Measurements from ENCODE around the gene GPSM3. TPM values are rescaled to one million over a fixed set of nuclear protein-coding genes. Genes with fewer than 3 reads are reported as not detected.

The GPSM3 gene
- total RNA-seq, 1 donor from 2014 or later = 19.4 TPM

DNA sequence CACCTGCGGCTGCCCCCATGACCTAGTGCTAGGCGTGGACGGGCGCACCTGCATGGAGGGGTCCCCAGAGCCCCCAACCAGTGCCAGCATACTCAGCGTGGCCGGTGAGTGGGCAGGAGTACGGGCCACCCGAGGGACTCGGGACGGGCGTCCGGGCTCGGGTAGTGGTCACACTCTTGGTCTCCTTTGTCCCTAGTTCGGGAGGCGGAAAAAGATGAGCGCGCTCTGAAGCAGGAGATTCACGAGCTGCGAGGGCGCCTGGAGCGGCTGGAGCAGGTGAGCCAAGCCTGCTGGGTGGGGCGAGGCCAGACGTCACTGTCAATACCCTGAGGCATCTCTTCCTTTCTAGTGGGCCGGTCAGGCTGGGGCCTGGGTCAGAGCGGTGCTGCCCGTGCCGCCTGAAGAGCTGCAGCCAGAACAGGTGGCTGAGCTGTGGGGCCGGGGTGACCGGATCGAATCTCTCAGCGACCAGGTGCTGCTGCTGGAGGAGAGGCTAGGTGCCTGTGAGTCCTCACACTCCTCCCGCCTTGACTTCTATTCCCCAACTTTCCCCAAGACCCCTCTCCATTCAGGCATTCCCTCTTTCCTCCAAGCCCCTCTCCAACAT lies 25.2 kb downstream of the GPSM3 start:
- Histone ChIP-seq H3K4me3 (no peak overlapping the region), H3K4me1 (no peaks in the 10 kb centered on the region), H3K27ac (no peak overlapping the region), H3K36me3 (peaks cover 46 to 73% of the 10 kb centered on the region in 2 donors), H3K27me3 (no peaks in the 10 kb centered on the region), H3K9me3 (no peaks in the 10 kb centered on the region)
- intact Hi-C loops (cut with DNase I) = no loop called here
- TF ChIP-seq, protein P1, sequence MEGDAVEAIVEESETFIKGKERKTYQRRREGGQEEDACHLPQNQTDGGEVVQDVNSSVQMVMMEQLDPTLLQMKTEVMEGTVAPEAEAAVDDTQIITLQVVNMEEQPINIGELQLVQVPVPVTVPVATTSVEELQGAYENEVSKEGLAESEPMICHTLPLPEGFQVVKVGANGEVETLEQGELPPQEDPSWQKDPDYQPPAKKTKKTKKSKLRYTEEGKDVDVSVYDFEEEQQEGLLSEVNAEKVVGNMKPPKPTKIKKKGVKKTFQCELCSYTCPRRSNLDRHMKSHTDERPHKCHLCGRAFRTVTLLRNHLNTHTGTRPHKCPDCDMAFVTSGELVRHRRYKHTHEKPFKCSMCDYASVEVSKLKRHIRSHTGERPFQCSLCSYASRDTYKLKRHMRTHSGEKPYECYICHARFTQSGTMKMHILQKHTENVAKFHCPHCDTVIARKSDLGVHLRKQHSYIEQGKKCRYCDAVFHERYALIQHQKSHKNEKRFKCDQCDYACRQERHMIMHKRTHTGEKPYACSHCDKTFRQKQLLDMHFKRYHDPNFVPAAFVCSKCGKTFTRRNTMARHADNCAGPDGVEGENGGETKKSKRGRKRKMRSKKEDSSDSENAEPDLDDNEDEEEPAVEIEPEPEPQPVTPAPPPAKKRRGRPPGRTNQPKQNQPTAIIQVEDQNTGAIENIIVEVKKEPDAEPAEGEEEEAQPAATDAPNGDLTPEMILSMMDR (IDR thresholded peaks at IDR 0.05) = no peak
- DNase-seq (ENCODE audit: low spot score in 2 of 2) = no peak

DNA sequence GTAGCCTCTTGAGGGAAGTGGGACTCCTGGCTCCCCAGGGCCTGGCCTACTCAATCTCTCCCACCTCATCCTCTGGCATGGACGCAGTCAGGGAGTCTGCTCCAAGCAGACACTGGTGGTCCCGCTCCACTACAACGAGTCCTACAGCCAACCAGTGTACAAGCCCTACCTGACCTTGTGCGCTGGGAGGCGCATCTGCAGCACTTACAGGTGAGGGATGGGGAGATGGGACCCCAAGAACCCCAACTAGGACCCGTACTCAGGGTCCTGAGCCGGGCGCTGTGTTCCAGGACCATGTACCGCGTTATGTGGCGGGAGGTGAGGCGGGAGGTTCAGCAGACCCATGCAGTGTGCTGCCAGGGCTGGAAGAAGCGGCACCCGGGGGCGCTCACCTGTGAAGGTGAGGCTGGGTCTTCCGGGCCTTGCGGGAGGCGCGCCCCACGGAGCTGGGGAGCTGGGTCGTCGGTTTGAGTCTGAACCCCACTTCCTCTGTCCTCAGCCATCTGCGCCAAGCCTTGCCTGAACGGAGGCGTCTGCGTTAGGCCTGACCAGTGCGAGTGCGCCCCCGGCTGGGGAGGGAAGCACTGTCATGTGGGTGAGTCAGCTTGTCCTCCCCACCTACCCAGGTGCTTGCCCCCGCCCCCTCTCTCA lies 25.9 kb downstream of the GPSM3 start:
- TF ChIP-seq, protein P1 (IDR thresholded peaks at IDR 0.05) = no peak
- no peak overlapping the region for H3K4me3 ChIP-seq
- H3K27me3 ChIP-seq = no peaks in the 10 kb centered on the region
- H3K4me1 ChIP-seq = no peaks in the 10 kb centered on the region
- no peak for DNase-seq (ENCODE audit: low spot score in 2 of 2)
- H3K36me3 ChIP-seq = peaks cover 46 to 75% of the 10 kb centered on the region in 2 donors
- H3K27ac ChIP-seq = no peak overlapping the region
- no peaks in the 10 kb centered on the region for H3K9me3 ChIP-seq
- intact Hi-C loops (cut with DNase I) = no loop called here

DNA sequence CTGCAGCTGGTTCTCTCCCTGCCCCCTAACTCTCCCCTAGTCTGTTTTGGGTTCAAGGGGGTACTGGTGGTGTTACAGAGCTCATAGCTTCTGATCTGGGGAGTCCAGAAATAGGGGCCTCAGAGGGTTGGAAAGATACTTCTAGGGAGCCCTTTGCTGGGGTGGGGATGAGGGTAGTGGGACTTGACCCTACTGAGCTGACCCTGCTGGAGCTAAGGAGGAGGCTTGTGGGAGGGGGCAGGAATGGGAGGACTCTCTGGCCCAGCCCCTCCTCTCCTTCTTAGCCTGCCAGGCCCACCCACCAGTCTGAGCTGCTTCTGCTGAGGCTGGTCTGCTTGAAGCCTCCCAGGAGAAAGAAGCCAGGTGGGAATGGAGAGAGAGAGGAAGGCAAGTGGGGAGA lies 28.1 kb downstream of the GPSM3 start, which contains the start of gene EGFL8:
TSS of gene EGFL8 (plus strand) at position 301 of the 400 bp plus-strand sequence. CDS start 1,571 bp downstream, outside the sequence.
- H3K36me3 ChIP-seq = peaks cover 44 to 55% of the 10 kb centered on the region in 2 donors
- DNase-seq (ENCODE audit: low spot score in 2 of 2) = no peak
- H3K27me3 ChIP-seq = no peaks in the 10 kb centered on the region
- TF ChIP-seq, protein P1 (IDR thresholded peaks at IDR 0.05) = no peak
- no peaks in the 10 kb centered on the region for H3K4me1 ChIP-seq
- peak within 1 kb of the TSS; percentile 4 to 18 for H3K27ac ChIP-seq
- H3K9me3 ChIP-seq = no peaks in the 10 kb centered on the region
- intact Hi-C loops (cut with DNase I) = no loop called here
- H3K4me3 ChIP-seq = no peak within 1 kb of the TSS

DNA sequence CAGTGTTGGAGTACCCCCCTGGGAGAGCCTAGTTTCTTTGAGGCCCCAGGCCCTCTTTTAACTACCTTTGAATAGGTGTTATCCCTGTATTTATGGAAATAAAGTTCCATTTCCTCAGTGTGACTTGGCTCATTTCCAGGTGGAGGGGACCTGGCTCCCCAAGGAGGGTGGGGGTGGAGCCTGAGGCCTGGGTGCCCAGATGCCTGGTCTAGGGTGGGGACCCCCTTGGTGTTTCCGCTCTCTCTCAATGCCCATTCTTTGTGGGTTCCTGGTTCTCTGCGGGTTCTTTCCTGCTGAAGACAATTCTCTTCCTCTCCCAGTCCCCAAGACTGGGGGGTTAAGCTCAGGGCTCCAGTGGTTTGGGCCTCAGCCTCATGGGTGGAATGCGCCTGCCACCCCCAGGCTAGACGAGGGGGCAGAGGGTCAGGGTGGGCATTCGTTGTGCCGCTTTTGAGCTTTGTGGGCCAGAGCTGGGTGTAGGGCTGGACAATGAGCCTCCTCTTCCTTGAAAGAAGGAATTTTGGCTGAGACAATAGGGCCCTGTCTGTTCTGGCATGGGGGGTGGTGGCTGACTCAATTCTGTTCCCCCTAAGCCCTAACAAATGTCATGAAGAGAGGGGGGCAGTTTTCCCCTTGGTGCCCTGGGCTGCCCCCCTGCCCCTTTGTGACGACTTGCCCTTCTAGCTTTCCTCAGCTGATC lies 28.7 kb downstream of the GPSM3 start:
- no peaks in the 10 kb centered on the region for H3K4me1 ChIP-seq
- TF ChIP-seq, protein P1 (IDR thresholded peaks at IDR 0.05) = no peak
- no peaks in the 10 kb centered on the region for H3K27me3 ChIP-seq
- intact Hi-C loops (cut with DNase I) = no loop called here
- peak overlapping the region; percentile 4 to 18 for H3K27ac ChIP-seq
- no peak for DNase-seq (ENCODE audit: low spot score in 2 of 2)
- no peak overlapping the region for H3K4me3 ChIP-seq
- H3K36me3 ChIP-seq = peaks cover 48 to 55% of the 10 kb centered on the region in 2 donors
- H3K9me3 ChIP-seq = no peaks in the 10 kb centered on the region

DNA sequence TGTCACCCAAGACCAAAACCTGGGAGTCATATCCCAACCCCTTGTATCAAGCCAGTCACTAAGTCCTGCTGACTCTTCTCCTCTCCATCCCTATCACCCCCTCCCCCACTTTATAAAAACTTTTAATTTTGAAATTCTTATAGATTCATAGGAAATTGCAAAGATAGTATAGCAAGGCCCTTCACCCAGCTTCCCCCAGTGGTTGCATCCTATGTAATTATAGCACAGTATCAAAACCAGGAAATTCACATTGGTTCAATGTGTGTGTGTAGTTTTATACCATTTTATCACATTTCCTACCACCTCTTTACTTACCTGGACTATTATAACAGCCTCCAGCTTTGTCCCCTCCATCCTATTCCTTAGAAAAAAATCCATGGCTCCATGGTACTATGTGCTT lies 34.4 kb downstream of the GPSM3 start:
- Histone ChIP-seq H3K4me3 (no peak overlapping the region), H3K9me3 (no peaks in the 10 kb centered on the region), H3K27me3 (no peaks in the 10 kb centered on the region), H3K4me1 (peaks cover 4 to 9% of the 10 kb centered on the region in 2 donors), H3K27ac (no peak overlapping the region), H3K36me3 (peaks cover 29 to 32% of the 10 kb centered on the region in 2 donors)
- no peak for DNase-seq (ENCODE audit: low spot score in 2 of 2)
- TF ChIP-seq, protein P1 (IDR thresholded peaks at IDR 0.05) = no peak
- intact Hi-C loops (cut with DNase I) = loop anchor here (10.0 kb wide), 2 partner anchors 113 to 423 kb away; partner anchors contain the start of gene CLIC1
